ENCODE results near the gene GZF1.

Gene GZF1

DNA sequence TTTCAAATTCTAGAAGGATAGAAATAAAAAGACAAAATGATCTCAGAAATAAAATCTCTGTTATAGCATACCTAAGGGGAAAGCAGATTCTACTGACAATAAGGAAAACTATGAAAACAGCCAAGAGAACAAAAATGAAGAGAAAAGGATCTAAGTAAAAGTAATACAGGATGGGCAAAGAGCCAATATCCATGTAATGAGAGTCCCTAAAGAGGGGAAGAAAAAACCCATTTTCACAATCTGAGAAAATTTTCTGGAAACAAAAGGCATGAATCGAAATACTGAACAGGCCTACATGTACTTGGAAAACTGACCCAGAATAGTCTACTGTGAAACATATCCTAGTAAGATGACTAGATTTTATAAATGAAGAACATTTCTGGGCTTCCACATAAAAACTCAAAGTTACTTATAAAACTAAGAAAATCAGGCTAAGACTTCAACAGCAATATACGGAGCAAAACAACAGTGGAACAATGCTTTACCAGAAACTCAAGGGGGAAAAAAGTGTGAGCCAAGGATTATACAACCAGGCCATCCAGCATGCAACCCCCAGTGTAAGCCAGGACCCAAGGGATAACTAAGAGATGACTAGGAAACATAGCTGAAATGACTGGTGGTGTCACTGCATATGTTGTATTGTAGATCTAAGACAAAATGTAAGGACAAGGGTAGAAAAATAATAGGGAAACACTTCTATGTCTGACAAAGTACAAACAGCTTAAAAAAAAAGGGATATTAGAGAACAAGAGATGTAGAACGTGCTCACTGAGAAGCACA is 49.1 kb downstream of the GZF1 start:
- DNase-seq, result no peak

DNA sequence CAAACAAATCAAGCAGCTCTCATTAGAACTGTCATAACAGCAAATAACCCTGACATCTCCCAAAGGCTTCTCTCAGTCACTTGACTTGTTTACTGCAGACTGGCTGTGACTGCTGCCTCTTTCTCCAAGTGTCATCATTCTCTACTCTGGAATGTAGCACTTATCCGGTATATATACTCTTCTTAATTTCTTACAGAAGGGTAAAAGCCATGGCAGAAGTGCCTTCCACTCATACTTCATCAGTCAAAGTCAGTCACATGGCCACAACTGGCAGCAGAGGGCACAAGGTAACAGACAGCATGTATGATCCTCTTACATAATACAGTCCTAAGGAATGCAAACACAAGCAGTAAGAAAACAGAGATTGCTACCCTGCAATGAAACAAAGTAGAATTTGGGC is 50.0 kb downstream of the GZF1 start:
- no peak for DNase-seq

DNA sequence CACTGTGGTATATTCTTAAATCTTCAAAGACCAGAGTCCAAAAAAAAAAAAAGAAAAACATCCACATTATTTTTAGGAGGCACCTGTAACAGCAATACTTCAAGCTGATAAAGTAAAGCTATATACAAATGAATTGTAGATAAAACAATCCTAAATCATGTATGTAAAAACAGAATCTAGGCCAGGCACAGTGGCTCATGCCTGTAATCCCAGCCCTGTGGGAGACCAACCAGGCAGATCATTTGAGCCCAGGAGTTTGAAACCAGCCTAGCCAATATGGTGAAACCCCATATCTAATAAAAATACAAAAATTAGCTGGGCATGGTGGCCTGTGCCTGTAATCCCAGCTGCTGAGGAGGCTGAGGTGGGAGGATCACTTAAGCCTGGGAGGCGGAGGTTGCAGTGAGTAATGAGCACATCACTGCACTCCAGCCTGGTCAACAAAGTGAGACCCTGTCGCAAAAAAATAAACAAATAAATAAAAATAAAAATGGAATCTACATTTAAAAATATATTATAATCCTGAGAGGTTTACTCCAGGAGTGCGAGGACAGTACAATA is 52.0 kb downstream of the GZF1 start:
- no peak for DNase-seq

DNA sequence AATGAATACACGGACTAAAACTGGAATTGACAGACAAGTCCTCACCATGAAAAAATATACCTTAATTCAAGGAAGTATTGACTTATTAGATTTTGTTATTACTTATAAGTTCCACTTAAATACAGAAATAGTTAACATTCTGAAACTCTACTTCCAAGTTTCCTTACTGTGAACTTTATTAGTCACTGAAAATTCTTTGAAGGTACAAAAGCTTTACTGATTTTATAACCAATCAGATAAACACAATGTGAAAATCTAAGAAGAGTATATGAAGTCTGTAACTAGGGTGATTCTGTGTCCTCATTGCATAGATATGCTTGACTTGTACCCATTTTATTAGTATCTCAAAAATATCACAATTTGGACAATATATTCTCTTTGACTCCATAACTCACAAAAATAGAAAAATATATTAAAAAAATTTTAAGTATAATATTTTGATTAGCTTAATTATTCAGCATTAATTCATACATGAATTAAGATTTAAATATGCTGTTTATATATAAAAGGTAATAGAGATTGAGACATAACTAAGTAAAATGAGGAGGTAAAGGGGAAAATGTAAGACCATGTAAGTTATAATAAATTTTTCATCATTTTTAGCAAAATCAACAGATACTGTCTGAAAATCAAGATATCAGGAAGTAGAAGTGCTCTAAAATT is 52.7 kb downstream of the GZF1 start:
- DNase-seq, result no peak

DNA sequence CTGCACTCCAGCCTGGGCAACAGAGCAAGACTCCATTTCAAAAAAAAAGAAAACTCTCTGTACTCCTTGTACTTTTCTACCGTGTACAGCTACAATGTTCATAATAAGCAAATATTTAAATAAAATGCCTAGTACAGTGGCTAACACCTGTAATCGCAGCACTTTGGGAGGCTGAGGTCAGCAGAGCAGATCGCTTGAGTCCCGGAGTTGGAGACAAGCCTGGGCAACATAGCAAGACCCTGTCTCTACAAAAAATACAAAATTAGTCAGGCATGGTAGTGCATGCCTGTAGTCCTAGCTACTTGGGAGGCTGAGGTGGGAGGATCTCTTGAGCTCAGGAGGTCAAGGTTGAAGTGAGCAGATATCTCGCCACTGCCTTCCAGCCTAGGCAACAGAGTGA is 53.6 kb downstream of the GZF1 start:
- DNase-seq, result no peak

DNA sequence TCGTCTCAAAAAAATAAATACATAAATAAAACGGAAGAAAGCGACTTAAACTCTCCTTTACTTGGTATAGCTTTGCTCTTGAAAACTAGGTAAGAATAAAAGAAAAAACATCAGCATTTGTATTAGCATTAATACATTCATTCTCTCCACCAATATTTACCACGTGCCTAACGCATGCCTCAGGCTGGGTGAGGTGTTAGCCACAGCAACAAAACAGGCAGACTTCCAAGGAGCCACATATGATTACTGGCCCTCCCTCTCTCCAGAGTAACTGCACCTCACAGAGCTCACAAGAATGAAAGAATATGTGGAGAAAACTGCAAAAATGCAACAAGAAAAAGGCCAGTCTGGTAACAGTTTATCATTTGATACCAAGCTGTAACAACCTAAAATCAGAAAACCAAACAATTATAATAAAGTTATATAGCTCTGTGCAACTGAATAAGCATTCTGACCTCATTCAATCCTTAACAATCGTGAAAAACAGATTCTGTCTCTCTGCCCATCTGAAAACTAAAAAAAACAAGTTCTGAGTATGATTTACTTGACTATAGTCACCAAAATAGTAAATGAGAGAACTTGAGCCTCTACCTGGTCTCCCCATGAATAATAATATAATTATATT is 54.1 kb downstream of the GZF1 start:
- DNase-seq, result no peak

DNA sequence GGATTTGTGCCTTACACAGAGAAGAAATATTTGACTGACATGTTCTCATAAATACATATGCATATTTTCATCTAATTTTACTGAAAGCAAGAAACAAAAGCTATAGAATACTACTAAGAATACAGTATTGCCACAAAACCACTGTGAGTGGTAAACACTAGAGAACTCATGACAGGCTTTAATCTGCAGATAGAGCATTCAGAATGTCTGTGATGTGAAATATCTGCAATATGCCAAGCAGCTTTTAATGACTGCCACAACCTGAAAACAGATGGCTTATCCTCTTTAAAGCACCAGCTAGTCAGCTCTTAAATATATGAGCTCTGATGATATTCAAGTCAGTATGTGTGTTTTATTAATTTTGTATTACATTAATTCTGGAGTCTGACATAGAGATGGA is 55.9 kb downstream of the GZF1 start:
- DNase-seq, result no peak

DNA sequence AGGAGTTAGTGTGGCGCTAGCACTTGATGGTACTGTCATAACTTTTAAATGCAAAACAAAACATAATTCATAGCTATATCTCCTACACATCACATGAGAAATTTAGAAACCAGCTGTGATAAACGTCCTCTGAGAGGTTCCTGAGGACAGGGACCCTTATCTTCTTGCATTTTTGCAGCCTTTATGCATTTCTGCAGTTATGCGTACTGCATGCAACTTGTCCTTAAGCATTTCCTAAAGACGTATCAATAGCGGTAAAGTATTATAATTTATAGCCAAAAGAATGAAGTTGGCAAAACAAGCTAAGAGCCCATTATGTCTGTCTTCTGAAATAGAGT is 57.6 kb downstream of the GZF1 start:
- DNase-seq, result no peak

DNA sequence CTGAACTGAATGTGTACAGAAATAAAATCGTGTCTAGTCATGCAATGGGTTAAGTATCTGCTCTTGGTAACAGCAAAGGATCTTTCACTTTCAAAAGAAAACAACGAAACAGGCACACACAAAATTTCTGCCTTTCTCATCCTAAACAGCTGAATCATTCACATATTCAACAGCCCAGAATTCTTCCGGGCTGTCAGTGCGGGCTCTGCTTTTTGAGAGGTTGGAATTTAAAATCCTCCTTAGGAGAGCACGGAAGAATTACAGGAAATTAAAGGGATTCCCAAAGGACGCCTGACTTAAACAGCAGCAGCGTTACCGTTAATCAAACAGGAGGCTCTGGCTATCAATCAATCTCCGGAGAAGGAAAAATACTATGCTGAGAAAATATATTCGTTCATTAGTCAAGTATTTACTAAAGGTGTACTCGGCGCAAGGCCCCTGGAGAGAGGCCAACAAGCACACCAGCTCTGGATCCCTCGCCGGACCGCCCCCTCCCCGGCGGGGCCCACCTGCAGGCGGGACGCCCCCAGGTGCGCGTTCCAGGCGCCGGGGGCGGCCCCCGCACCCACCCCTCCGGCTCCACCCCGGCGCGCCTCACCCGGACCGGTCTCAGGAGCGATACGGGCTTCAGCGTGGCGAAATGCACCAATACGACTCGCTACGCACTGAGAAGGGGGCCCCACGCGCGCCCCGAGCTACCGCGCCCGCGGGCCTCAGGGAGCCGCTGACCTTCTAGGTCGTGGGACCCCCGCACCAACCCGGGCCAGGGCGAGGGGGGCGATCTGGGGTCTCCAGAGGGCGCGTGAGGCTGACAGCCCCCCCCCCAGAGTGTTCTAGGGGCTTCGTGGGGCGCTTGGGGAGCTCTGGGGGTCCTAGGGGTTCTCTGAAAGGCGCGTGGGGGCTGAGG is 58.3 kb downstream of the GZF1 start:
- DNase-seq, result peak; percentile 43 to 44

DNA sequence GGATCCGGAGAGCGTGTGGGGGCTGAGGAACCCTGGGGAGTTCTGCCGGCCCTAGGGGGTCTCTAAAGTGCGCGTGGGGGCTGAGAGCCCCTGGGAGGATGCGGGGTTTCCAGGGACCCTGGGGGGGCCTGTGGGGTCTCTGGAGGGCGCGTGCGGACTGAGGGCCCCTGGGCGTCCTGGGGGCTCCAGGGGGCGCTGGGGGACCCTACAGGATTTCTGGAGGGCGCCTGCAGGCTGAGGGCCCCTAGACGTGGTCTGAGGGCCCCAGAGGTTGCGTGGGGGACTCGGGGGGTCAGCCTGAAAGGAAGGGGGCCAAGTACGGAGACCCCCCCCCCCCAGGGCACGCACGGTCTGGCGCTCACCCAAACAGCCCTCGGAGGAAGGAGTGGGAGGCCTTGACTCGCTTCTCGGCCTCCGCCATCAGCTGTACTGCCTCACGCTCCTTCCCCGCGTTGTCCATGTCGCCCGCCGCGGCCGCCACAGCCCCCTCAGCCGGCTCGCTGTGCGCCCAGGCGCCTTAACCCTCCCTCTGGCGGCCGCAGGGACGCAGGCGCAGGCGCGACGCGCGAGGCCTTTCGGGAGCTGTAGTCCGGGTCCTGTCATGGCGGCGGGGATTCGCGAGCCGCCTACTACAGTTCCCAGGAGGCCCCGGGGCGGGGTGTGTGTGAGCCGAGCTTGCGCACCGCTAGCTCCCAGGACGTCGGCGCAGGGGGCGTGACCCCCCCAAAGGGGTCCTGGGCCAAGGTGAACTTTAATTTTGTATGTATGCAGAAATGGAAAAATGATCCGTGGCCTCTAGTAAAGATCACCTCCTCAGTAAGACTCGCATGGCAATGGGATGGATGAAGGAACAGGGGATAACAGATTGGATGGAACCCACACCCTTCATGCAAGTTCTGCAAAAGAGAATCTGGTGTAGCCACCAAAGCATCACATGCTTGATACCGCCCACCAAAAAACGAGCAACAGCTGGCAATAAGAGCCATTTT is 59.3 kb downstream of the GZF1 start, which contains the start of gene NAPB:
NAPB (minus strand) TSS at position 546 of the 989 bp plus-strand sequence; CDS start at position 460, 86 bp downstream.
- DNase-seq, result peak; percentile 91

Data from activated CD4-positive, alpha-beta T cell treated with anti-CD3 and anti-CD28 coated beads, Interleukin-2, amount 50 U/mL, for 4 hours (primary cell).